H9 (cell line): ENCODE measurements around the gene FLNC. TPM values are rescaled to one million over a fixed set of nuclear protein-coding genes. Genes with fewer than 3 reads are reported as not detected.

Source experiments
- DNase-seq: peaks from one replicate; pipeline ENCODE4 v3.0.0-alpha.2; 2017
- H2AFZ ChIP-seq: one replicate; pipeline ENCODE4 v1.6.1; 2013; ENCODE audit warnings: mild to moderate bottlenecking, low read length, control low read depth, moderate library complexity
- H2AK5ac ChIP-seq: 2 replicates; pipeline ENCODE4 v1.6.1; 2013; ENCODE audit warnings: low read length, control low read depth, mixed read lengths; ENCODE audit not compliant: insufficient read length
- H2BK120ac ChIP-seq: one replicate; pipeline ENCODE4 v1.6.1; 2013; ENCODE audit warnings: low read depth, mild to moderate bottlenecking, low read length, control low read depth, inconsistent platforms; ENCODE audit not compliant: poor library complexity, severe bottlenecking
- H2BK12ac ChIP-seq: 2 replicates; pipeline ENCODE4 v1.6.1; 2013; ENCODE audit warnings: low read length, control low read depth, mixed read lengths, low read depth; ENCODE audit not compliant: insufficient read length
- H2BK15ac ChIP-seq: 2 replicates; pipeline ENCODE4 v1.6.1; 2013; ENCODE audit warnings: low read depth, low read length, control low read depth
- H2BK20ac ChIP-seq: one replicate; pipeline ENCODE4 v1.6.1; 2013; ENCODE audit warnings: low read depth, mild to moderate bottlenecking, low read length, control low read depth, inconsistent platforms; ENCODE audit not compliant: poor library complexity, severe bottlenecking
- H2BK5ac ChIP-seq: 2 replicates; pipeline ENCODE4 v1.6.1; 2013; ENCODE audit warnings: low read length, control low read depth, mixed read lengths; ENCODE audit not compliant: insufficient read length
- H3K14ac ChIP-seq: 2 replicates; pipeline ENCODE4 v1.6.1; 2013; ENCODE audit warnings: low read length, control low read depth; ENCODE audit not compliant: insufficient read depth
- H3K18ac ChIP-seq: 2 replicates; pipeline ENCODE4 v1.6.1; 2013; ENCODE audit warnings: low read depth, mild to moderate bottlenecking, mixed read lengths, low read length, control low read depth; ENCODE audit not compliant: insufficient read length
- H3K23ac ChIP-seq: 2 replicates; pipeline ENCODE4 v1.6.1; 2013; ENCODE audit warnings: low read length, control low read depth, mixed read lengths, low read depth; ENCODE audit not compliant: insufficient read length
- H3K23me2 ChIP-seq: 2 replicates; pipeline ENCODE4 v1.6.1; 2013; ENCODE audit warnings: low read depth, mild to moderate bottlenecking, mixed read lengths, low read length, control low read depth; ENCODE audit not compliant: insufficient read length, poor library complexity, severe bottlenecking
- H3K27ac ChIP-seq: 2 replicates; pipeline ENCODE4 v1.5.1; 2013; ENCODE audit warnings: low read length, control low read depth, mixed read lengths, low read depth; ENCODE audit not compliant: insufficient read length
- H3K27me3 ChIP-seq: 2 replicates; pipeline ENCODE4 v1.6.1; 2013; ENCODE audit warnings: low read length, control low read depth, inconsistent platforms; ENCODE audit not compliant: insufficient read depth
- H3K4ac ChIP-seq: 2 replicates; pipeline ENCODE4 v1.6.1; 2013; ENCODE audit warnings: low read depth, mild to moderate bottlenecking, control low read depth, inconsistent platforms, low read length, moderate library complexity
- H3K4me1 ChIP-seq: 2 replicates; pipeline ENCODE4 v1.6.1; 2013; ENCODE audit warnings: low read length, control low read depth, inconsistent platforms; ENCODE audit not compliant: insufficient read depth
- H3K4me2 ChIP-seq: 2 replicates; pipeline ENCODE4 v1.6.1; 2013; ENCODE audit warnings: low read length, control low read depth, mixed read lengths; ENCODE audit not compliant: insufficient read length, insufficient read depth
- H3K56ac ChIP-seq: 2 replicates; pipeline ENCODE4 v1.6.1; 2013; ENCODE audit warnings: low read depth, mild to moderate bottlenecking, mixed read lengths, low read length, control low read depth; ENCODE audit not compliant: insufficient read length
- H3K79me1 ChIP-seq: 2 replicates; pipeline ENCODE4 v1.6.1; 2013; ENCODE audit warnings: low read depth, mild to moderate bottlenecking, moderate library complexity, low read length, control low read depth, inconsistent platforms; ENCODE audit not compliant: insufficient read depth, poor library complexity, severe bottlenecking
- H3K79me2 ChIP-seq: 2 replicates; pipeline ENCODE4 v1.6.1; 2013; ENCODE audit warnings: low read length, control low read depth, inconsistent platforms; ENCODE audit not compliant: insufficient read depth
- H3K9ac ChIP-seq: 2 replicates; pipeline ENCODE4 v1.6.1; 2013; ENCODE audit warnings: low read length, control low read depth, mixed read lengths; ENCODE audit not compliant: insufficient read length; ENCODE audit errors: extremely low read depth
- H3K9me3 ChIP-seq: one replicate; pipeline ENCODE4 v1.6.1; 2013; ENCODE audit warnings: low read depth, low read length, inconsistent platforms; ENCODE audit not compliant: control insufficient read depth
- H3T11ph ChIP-seq: one replicate; pipeline ENCODE4 v1.6.1; 2013; ENCODE audit warnings: mild to moderate bottlenecking, low read length, control low read depth, inconsistent platforms
- H4K20me1 ChIP-seq: one replicate; pipeline ENCODE4 v1.6.1; 2013; ENCODE audit not compliant: control insufficient read depth, insufficient read length, insufficient read depth
- H4K5ac ChIP-seq: 2 replicates; pipeline ENCODE4 v1.6.1; 2013; ENCODE audit warnings: low read depth, mild to moderate bottlenecking, mixed read lengths, low read length, control low read depth; ENCODE audit not compliant: insufficient read length
- H4K8ac ChIP-seq: replicated peaks from 2 replicates; pipeline ENCODE4 v1.6.1; 2013; ENCODE audit warnings: low read length, control low read depth, mixed read lengths, low read depth; ENCODE audit not compliant: insufficient read length
- H4K91ac ChIP-seq: 2 replicates; pipeline ENCODE4 v1.6.1; 2013; ENCODE audit warnings: low read depth, mild to moderate bottlenecking, moderate library complexity, mixed read lengths, low read length, control low read depth; ENCODE audit not compliant: insufficient read length
- H3K27ac Mint-ChIP-seq, 3 experiments: 2 replicates in 2 of 3; 3 replicates in 1 of 3; pipeline ENCODE4 v1.8.0; 2020 to 2021; ENCODE audit warnings: mixed read lengths in 3 of 3, mild to moderate bottlenecking in 1 of 3, moderate library complexity in 1 of 3
- H3K27me3 Mint-ChIP-seq: 2 replicates; pipeline ENCODE4 v1.8.0; 2021; ENCODE audit warnings: low read depth, mild to moderate bottlenecking, moderate library complexity, mixed read lengths
- H3K36me3 Mint-ChIP-seq, 3 experiments: 2 replicates in 2 of 3; 3 replicates in 1 of 3; pipeline ENCODE4 v1.8.0; 2020 to 2021; ENCODE audit warnings: low read depth in 3 of 3, mixed read lengths in 3 of 3; ENCODE audit not compliant: insufficient read depth in 1 of 3
- H3K4me1 Mint-ChIP-seq, 2 experiments: 2 replicates each; pipeline ENCODE4 v1.8.0; 2020; ENCODE audit warnings: mixed read lengths in 2 of 2
- H3K4me3 Mint-ChIP-seq, 2 experiments: 2 replicates in 1 of 2; 3 replicates in 1 of 2; pipeline ENCODE4 v1.8.0; 2020 to 2021; ENCODE audit warnings: mild to moderate bottlenecking in 2 of 2, mixed read lengths in 2 of 2, moderate library complexity in 1 of 2
- H3K9me3 Mint-ChIP-seq, 2 experiments: 2 replicates in 1 of 2; 3 replicates in 1 of 2; pipeline ENCODE4 v1.8.0; 2020; ENCODE audit warnings: mild to moderate bottlenecking in 2 of 2, mixed read lengths in 2 of 2, moderate library complexity in 1 of 2
- WGBS: extraction: QIAGEN DNeasy Blood & Tissue Kit; methylation state at CpG from one replicate; pipeline ENCODE4 v1.1.7; 2013; ENCODE audit warnings: missing lambda C conversion rate, low lambda C conversion rate, mixed read lengths; ENCODE audit not compliant: insufficient read length; ENCODE audit errors: extremely low coverage; 5-methylcytosine and 5-hydroxymethylcytosine counted together
- total RNA-seq: library from RNA; stranded (reverse); gene quantifications from 2 replicates; pipeline ENCODE4 v1.2.1, GENCODE V29; 2021
- TF ChIP-seq, protein P1 (sequence below): fragments of 200-600 bp; sonication (generic); conservative IDR thresholded peaks from 3 replicates; pipeline ENCODE4 v1.8.0; 2021; ENCODE audit warnings: antibody characterized with exemption, mild to moderate bottlenecking

Gene FLNC
- total RNA-seq, 1 experiment from 2014 or later, result 12.2 TPM

DNA sequence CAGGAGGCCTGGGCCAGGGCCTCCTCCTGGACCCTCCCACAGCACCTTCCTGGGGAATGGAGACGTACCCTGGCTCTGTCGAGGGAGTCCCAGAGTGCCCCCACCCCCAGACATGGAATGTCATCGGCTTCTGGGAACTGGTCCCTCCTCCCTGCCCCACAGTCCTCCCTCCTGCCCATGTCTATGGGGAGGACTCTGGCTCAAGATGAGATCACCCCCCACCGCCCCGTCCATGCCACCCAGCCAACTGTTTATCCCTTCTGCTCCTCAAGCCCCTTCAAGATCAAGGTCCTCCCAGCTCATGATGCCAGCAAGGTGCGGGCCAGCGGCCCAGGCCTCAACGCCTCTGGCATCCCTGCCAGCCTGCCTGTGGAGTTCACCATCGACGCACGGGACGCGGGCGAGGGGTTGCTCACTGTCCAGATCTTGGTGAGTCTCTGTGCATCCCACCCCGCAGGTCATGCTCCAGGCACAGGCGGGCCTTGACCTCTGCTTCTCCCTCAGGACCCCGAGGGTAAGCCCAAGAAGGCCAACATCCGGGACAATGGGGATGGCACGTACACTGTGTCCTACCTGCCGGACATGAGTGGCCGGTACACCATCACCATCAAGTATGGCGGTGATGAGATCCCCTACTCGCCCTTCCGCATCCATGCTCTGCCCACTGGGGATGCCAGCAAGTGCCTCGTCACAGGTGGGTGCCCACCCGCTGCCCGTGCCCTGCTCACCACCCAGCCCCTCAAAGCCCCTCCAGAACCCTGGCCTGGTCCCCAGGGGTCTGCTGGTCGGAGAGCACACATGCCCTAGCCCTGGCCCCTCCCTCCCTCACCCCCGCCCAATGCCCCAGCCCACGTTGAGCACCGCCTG lies 18.3 kb downstream of the FLNC start:
- Mint-ChIP-seq H3K27ac (no peak overlapping the region), H3K9me3 (no peaks in the 10 kb centered on the region), H3K4me1 (no peaks in the 10 kb centered on the region), H3K36me3 (peaks cover 0 to 7% (median 0%) of the 10 kb centered on the region in 3 experiments; a peak in 1 of 7 replicates), H3K4me3 (no peak overlapping the region), H3K27me3 (no peaks in the 10 kb centered on the region)
- Histone ChIP-seq H4K91ac (no peak overlapping the region), H2BK5ac (no peak overlapping the region), H2BK120ac (no peak overlapping the region), H3K23me2 (no peaks in the 10 kb centered on the region), H3K4me2 (no peak overlapping the region), H2BK15ac (no peak overlapping the region), H3K9me3 (no peaks in the 10 kb centered on the region), H3K23ac (no peak overlapping the region), H2BK20ac (no peak overlapping the region), H3K27me3 (no peaks in the 10 kb centered on the region), H3K4ac (no peak overlapping the region), H4K20me1 (no peaks in the 10 kb centered on the region), H4K8ac (no peak overlapping the region), H3K79me1 (no peaks in the 10 kb centered on the region), H3T11ph (no peak overlapping the region), H2BK12ac (no peak overlapping the region), H3K9ac (no peak overlapping the region), H3K18ac (no peak overlapping the region), H2AK5ac (no peak overlapping the region), H3K27ac (no peak overlapping the region), H4K5ac (no peak overlapping the region), H3K79me2 (no peaks in the 10 kb centered on the region), H3K4me1 (no peaks in the 10 kb centered on the region), H3K14ac (no peak overlapping the region), H2AFZ (no peak overlapping the region), H3K56ac (no peak overlapping the region)
- no peak for DNase-seq
- TF ChIP-seq, protein P1, sequence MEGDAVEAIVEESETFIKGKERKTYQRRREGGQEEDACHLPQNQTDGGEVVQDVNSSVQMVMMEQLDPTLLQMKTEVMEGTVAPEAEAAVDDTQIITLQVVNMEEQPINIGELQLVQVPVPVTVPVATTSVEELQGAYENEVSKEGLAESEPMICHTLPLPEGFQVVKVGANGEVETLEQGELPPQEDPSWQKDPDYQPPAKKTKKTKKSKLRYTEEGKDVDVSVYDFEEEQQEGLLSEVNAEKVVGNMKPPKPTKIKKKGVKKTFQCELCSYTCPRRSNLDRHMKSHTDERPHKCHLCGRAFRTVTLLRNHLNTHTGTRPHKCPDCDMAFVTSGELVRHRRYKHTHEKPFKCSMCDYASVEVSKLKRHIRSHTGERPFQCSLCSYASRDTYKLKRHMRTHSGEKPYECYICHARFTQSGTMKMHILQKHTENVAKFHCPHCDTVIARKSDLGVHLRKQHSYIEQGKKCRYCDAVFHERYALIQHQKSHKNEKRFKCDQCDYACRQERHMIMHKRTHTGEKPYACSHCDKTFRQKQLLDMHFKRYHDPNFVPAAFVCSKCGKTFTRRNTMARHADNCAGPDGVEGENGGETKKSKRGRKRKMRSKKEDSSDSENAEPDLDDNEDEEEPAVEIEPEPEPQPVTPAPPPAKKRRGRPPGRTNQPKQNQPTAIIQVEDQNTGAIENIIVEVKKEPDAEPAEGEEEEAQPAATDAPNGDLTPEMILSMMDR, result no peak
- no CpG with 5 or more reads among the region's 31 CpGs for WGBS
